Stomach (tissue), 4 donors: Measurements from ENCODE around the gene IPO11.

ENCODE experiments used
- EP300 ChIP-seq: sonication (generic); formaldehyde crosslinking; IDR thresholded peaks from one replicate; pipeline ENCODE4 v1.6.1; 2017; ENCODE audit warnings: antibody characterized with exemption
- POLR2A ChIP-seq, 4 donors: fragments of 450-650 bp; IDR thresholded peaks; one replicate each; pipeline ENCODE4 v1.6.1; 2016; ENCODE audit warnings: antibody characterized with exemption in 4 of 4, control low read depth in 2 of 4, mild to moderate bottlenecking in 1 of 4, moderate library complexity in 1 of 4
- POLR2AphosphoS5 ChIP-seq, 3 donors: sonication (generic); formaldehyde crosslinking; IDR thresholded peaks; one replicate each; pipeline ENCODE4 v1.6.1; 2016; ENCODE audit warnings: antibody characterized with exemption in 3 of 3
- TF ChIP-seq, protein P1 (sequence below), 7 experiments: fragments of 450-650 bp in 4 of 7; fragments of 200-600 bp in 3 of 7; sonication (generic) in 3 of 7; IDR thresholded peaks; one replicate each; pipeline ENCODE4 v1.5.1; 2016 to 2019; ENCODE audit warnings: antibody characterized with exemption in 7 of 7, control low read depth in 2 of 7, mild to moderate bottlenecking in 1 of 7

DNA sequence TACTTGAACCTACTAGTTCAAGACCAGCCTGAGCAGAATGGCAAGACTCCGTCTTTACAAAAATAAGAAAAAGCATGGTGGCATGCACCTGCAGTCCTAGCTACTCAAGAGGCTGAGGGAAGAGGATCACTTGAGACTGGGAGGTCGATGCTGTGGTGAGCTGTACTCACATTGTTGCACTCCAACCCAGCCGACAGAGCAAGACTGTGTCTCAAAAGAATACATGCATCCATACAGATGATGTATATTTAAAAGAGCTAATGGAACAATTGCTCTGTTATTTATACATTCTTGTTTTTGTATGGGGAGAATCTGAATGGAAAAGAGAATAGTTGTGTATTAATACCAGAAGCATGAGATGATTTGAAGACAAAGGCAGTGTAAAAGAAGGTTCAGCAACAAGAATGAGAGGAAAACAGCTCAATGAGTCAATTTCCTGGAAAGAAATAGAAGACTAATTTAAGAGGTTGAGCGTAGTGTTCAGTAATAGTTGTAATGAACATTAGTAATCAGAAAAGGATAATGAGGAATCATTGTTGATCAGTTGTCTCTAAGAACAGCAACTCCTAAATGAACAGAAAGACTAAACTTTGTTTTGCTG, 164.1 kb downstream of the IPO11 start:
- TF ChIP-seq, protein P1, sequence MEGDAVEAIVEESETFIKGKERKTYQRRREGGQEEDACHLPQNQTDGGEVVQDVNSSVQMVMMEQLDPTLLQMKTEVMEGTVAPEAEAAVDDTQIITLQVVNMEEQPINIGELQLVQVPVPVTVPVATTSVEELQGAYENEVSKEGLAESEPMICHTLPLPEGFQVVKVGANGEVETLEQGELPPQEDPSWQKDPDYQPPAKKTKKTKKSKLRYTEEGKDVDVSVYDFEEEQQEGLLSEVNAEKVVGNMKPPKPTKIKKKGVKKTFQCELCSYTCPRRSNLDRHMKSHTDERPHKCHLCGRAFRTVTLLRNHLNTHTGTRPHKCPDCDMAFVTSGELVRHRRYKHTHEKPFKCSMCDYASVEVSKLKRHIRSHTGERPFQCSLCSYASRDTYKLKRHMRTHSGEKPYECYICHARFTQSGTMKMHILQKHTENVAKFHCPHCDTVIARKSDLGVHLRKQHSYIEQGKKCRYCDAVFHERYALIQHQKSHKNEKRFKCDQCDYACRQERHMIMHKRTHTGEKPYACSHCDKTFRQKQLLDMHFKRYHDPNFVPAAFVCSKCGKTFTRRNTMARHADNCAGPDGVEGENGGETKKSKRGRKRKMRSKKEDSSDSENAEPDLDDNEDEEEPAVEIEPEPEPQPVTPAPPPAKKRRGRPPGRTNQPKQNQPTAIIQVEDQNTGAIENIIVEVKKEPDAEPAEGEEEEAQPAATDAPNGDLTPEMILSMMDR (IDR thresholded peaks at IDR 0.05): no peak
- TF ChIP-seq POLR2AphosphoS5 (IDR thresholded peaks at IDR 0.05) (no peak), POLR2A (IDR thresholded peaks at IDR 0.05) (no peak), EP300 (no peak)
